Right lobe of liver (tissue), 4 donors: ENCODE results near the gene MCM7.

ENCODE experiments used
- POLR2A ChIP-seq: fragments of 450-650 bp; IDR thresholded peaks from one replicate; pipeline ENCODE4 v1.6.1; 2017; ENCODE audit warnings: antibody characterized with exemption, mild to moderate bottlenecking
- TF ChIP-seq, protein P1 (sequence below), 4 donors: fragments of 200-600 bp in 3 of 4; fragments of 450-650 bp in 1 of 4; IDR thresholded peaks; one replicate each; pipeline versions ENCODE4 v1.5.1 to v1.8.0; 2016 to 2022; ENCODE audit warnings: antibody characterized with exemption in 4 of 4, mild to moderate bottlenecking in 2 of 4
- donor health status: DM: no; HTN: no; CAD: no.
- donor health status: DM: no; HTN: no; CAD: no.
- donor health status: DM: no; HTN: yes; CAD: no.

DNA sequence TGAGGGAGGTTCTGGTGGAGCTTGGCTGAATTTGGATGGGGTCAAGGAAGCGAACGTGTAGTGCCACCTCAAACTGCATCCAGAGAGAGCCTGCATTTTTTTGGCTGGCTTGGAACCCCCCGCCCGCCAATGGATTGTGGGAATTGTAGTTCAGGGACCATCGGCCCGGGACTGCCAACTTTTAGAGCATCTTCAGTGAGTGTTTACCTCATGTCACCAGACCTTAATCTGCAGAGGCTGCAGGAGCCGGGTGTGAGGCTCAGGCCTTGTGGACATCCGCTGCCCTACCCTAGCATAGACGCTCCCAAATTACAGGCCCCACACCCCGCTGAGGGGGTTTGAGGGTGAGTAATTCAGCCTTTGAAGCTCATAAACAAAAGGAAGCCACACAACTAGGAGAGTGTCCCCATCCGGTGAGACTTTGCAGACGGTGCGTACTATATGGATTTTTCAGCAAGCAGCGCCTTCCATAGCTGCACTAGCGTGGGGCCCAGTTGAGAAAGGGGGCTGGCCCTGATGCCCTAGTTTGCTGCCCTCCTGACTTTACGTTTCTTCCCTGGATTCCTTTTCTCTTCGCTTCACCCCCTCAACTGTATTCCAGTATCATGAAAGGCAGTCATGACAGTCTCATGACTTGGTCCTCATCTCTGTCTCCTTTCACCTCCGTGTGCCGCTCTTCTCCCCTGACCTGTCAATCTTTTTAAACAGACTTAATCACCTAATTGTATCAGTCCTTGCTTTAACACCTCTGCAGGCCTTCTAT lies 19.0 kb upstream of the MCM7 start:
- TF ChIP-seq, protein P1, sequence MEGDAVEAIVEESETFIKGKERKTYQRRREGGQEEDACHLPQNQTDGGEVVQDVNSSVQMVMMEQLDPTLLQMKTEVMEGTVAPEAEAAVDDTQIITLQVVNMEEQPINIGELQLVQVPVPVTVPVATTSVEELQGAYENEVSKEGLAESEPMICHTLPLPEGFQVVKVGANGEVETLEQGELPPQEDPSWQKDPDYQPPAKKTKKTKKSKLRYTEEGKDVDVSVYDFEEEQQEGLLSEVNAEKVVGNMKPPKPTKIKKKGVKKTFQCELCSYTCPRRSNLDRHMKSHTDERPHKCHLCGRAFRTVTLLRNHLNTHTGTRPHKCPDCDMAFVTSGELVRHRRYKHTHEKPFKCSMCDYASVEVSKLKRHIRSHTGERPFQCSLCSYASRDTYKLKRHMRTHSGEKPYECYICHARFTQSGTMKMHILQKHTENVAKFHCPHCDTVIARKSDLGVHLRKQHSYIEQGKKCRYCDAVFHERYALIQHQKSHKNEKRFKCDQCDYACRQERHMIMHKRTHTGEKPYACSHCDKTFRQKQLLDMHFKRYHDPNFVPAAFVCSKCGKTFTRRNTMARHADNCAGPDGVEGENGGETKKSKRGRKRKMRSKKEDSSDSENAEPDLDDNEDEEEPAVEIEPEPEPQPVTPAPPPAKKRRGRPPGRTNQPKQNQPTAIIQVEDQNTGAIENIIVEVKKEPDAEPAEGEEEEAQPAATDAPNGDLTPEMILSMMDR (IDR thresholded peaks at IDR 0.05) = no peak
- no peak for TF ChIP-seq POLR2A
